HG03064 (cell line): ENCODE measurements around the gene AP3S2.
"Not testable (repeated sequence)": the region's sequence is repeated elsewhere in the genome, so short reads cannot be mapped to it uniquely, and the experiment has no call there.

Experiments used
- ATAC-seq: cut with Tn5 transposase; IDR thresholded peaks from one replicate; pipeline ENCODE4 v1.9.1; 2021; ENCODE audit warnings: low read depth; ENCODE audit not compliant: unreplicated experiment

The AP3S2 gene

GRCh38 chr15:89870006-89870405 is 23.8 kb downstream of the AP3S2 start:
- ATAC-seq = no peak

GRCh38 chr15:89869490-89869889 is 24.3 kb downstream of the AP3S2 start:
- not testable (repeated sequence) for ATAC-seq

- no peak for ATAC-seq
Measured at GRCh38 chr15:89864958-89865739, 28.6 kb downstream of the AP3S2 start.

GRCh38 chr15:89863918-89864317 is 29.9 kb downstream of the AP3S2 start:
- no peak for ATAC-seq

- ATAC-seq = no peak
Measured at GRCh38 chr15:89860891-89861290, 32.9 kb downstream of the AP3S2 start.

GRCh38 chr15:89860431-89860830 is 33.4 kb downstream of the AP3S2 start:
- no peak for ATAC-seq

- no peak for ATAC-seq
Measured at GRCh38 chr15:89858661-89859458, 34.9 kb downstream of the AP3S2 start.

- ATAC-seq = no peak
Measured at GRCh38 chr15:89857673-89858072, 36.1 kb downstream of the AP3S2 start.

- ATAC-seq = no peak
Measured at GRCh38 chr15:89855948-89856347, 37.8 kb downstream of the AP3S2 start.

- not testable (repeated sequence) for ATAC-seq
Measured at GRCh38 chr15:89854863-89855262, 38.9 kb downstream of the AP3S2 start.

- no peak for ATAC-seq
Measured at GRCh38 chr15:89852342-89852995, 41.3 kb downstream of the AP3S2 start.

GRCh38 chr15:89851673-89852341 is 42.0 kb downstream of the AP3S2 start:
- ATAC-seq = peak; percentile 54

GRCh38 chr15:89848970-89849292 is 44.9 kb downstream of the AP3S2 start:
- no peak for ATAC-seq

GRCh38 chr15:89847101-89847500 is 46.7 kb downstream of the AP3S2 start:
- no peak for ATAC-seq

GRCh38 chr15:89845305-89845893 is 48.4 kb downstream of the AP3S2 start:
- no peak for ATAC-seq

- no peak for ATAC-seq
Measured at GRCh38 chr15:89841962-89842361, 51.8 kb downstream of the AP3S2 start.

- no peak for ATAC-seq
Measured at GRCh38 chr15:89841306-89841705, 52.5 kb downstream of the AP3S2 start.

- no peak for ATAC-seq
Measured at GRCh38 chr15:89839167-89839810, 54.5 kb downstream of the AP3S2 start.

- ATAC-seq = no peak
Measured at GRCh38 chr15:89837830-89838178, 56.0 kb downstream of the AP3S2 start.

GRCh38 chr15:89837134-89837829 is 56.5 kb downstream of the AP3S2 start:
- ATAC-seq = no peak
